Stimulated activated CD4-positive, alpha-beta T cell treated with anti-CD3 and anti-CD28 coated beads, Interleukin-4, amount 100 ng/mL, for 1 hour (primary cell): ENCODE results near the gene GPR68.
"Not testable (repeated sequence)": the region's sequence is repeated elsewhere in the genome, so short reads cannot be mapped to it uniquely, and the experiment has no call there.

ENCODE experiments used
- DNase-seq: peaks from one replicate; pipeline ENCODE4 v3.0.0-alpha.2; 2020

The GPR68 gene

DNA sequence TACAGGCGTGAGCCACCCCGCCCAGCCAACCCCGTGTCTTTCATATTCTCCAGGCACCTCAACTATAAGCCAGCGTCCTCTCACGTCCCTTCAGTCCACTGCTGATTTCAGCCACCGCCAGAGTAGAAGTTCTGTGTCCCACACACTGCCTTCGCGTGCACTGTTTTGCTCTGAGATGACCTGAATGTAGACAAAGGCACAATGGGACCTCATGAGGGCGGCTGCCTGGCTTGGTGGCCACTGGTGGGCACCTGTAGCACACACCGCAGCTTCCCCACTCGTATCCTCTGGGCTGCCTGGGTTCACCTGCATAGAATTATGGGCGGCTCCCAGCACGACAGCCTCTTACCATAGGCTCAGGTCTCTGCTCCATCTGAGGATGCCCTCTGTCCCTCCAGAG lies 57.2 kb downstream of the GPR68 start:
- DNase-seq: no peak

- no peak for DNase-seq
Measured at GRCh38 chr14:91186515-91187066, 57.9 kb downstream of the GPR68 start.

GRCh38 chr14:91185721-91186120 lies 58.8 kb downstream of the GPR68 start:
- no peak for DNase-seq

GRCh38 chr14:91184559-91184958 lies 59.9 kb downstream of the GPR68 start:
- no peak for DNase-seq

- not testable (repeated sequence) for DNase-seq
Measured at GRCh38 chr14:91182753-91183152, 61.8 kb downstream of the GPR68 start.
